Measurements from ENCODE around the gene PGLYRP4. TPM values are rescaled to one million over a fixed set of nuclear protein-coding genes. Genes with fewer than 3 reads are reported as not detected.

PGLYRP4 gene
- total and polyA plus RNA-seq, 2 donors (not counting 1 experiment from before 2014, with no cell fraction given) = not detected

- no peak overlapping the region for H2AFZ ChIP-seq (ENCODE audit: insufficient read depth, low read depth, low read length, poor library complexity, severe bottlenecking)
- no peak overlapping the region for H3K9ac ChIP-seq (ENCODE audit: low read length)
- ATAC-seq (ENCODE audit: low read depth) = no peak
- no peak overlapping the region for H3K4me3 ChIP-seq (ENCODE audit: control extremely low read depth in 1 of 5, extremely low read depth in 1 of 5, insufficient read depth in 1 of 5, low read depth in 2 of 5, low read length in 4 of 5)
- H3K79me2 ChIP-seq (ENCODE audit: control insufficient read depth, insufficient read depth, low read length) = no peaks in the 10 kb centered on the region
- no peaks in the 10 kb centered on the region for H4K20me1 ChIP-seq (ENCODE audit: control insufficient read depth, insufficient read depth, low read length, poor library complexity, severe bottlenecking)
- ChIA-PET POLR2A (no interaction called here), CTCF (no interaction called here)
- no peak overlapping the region for H3K27ac Mint-ChIP-seq
- no peak for DNase-seq
- intact Hi-C loops (cut with micrococcal nuclease) = no loop called here
- TF ChIP-seq CTCF (IDR thresholded peaks at IDR 0.05) = no peak
- no peak for TF ChIP-seq EZH2 (IDR thresholded peaks at IDR 0.05; ENCODE audit: borderline replicate concordance, insufficient read depth, low read depth, low read length, poor library complexity, severe bottlenecking)
- H3K9me3 Mint-ChIP-seq (ENCODE audit: insufficient read depth) = no peaks in the 10 kb centered on the region
- H3K4me1 ChIP-seq (ENCODE audit: control insufficient read depth in 2 of 2, insufficient read depth in 2 of 2, low read length in 2 of 2) = no peaks in the 10 kb centered on the region
- no peaks in the 10 kb centered on the region for H3K4me1 Mint-ChIP-seq
- 9% methylated on average over 5 of the region's 5 CpGs for WGBS (ENCODE audit: insufficient coverage)
- no peak overlapping the region for H3K4me3 Mint-ChIP-seq
- no peak overlapping the region for H3K27ac ChIP-seq (ENCODE audit: low read length in 2 of 2)
- peaks cover 34% of the 10 kb centered on the region for H3K27me3 Mint-ChIP-seq
- H3K36me3 ChIP-seq (replicated peaks in 1 of 2; ENCODE audit: control extremely low read depth in 1 of 2, control insufficient read depth in 1 of 2, extremely low read depth in 1 of 2, insufficient read depth in 2 of 2, low read length in 1 of 2) = no peaks in the 10 kb centered on the region
- peaks cover 0 to 4% (median 0%) of the 10 kb centered on the region in 4 experiments for H3K27me3 ChIP-seq (replicated peaks in 1 of 4; ENCODE audit: control extremely low read depth in 1 of 4, control insufficient read depth in 3 of 4, insufficient read depth in 4 of 4, low read length in 3 of 4)
- H3K9me3 ChIP-seq (ENCODE audit: control extremely low read depth in 1 of 3, control insufficient read depth in 2 of 3, insufficient read depth in 1 of 3, low read length in 2 of 3) = no peaks in the 10 kb centered on the region
- no peak overlapping the region for H3K4me2 ChIP-seq (replicated peaks; ENCODE audit: low read depth, low read length, poor library complexity, severe bottlenecking)
Measured at GRCh38 chr1:153386500-153386901, 37.9 kb upstream of the PGLYRP4 start.

DNA sequence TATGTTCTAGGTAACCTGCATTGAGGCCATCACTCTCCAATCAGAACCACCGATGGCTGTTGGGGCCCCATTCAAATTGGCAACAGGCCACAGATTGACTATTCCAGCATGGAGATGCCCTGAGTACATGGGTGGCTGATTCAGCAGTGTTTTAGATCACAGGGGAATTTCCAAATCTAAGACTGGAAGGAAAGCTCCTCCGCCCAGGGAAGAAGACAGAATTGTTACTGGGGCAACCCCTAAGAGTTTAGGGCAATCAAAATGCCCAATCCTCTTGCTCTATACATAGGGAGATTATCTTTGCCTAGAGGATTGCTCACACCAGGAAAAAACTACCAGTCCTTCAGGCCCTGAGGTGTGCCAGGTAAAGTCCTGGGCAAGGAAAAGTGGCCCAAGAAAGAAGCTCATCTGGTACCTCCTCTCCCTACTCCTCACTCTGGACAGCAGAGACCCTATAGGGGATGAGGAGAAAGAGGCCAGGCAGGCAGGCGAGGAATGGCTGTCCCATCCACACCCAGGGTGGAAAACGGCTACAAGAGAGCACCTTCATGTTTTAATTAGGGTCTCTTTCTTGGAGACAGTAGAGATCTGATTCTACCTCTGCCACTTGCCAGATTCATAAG lies 36.4 kb upstream of the PGLYRP4 start:
- POLR2A ChIA-PET = no interaction called here
- intact Hi-C loops (cut with micrococcal nuclease) = no loop called here
- no peak overlapping the region for H2AFZ ChIP-seq (ENCODE audit: insufficient read depth, low read depth, low read length, poor library complexity, severe bottlenecking)
- WGBS (ENCODE audit: insufficient coverage) = no CpG with 5 or more reads among the region's 4 CpGs
- H3K27ac ChIP-seq (ENCODE audit: low read length in 2 of 2) = no peak overlapping the region
- CTCF ChIA-PET = no interaction called here
- H3K27me3 Mint-ChIP-seq = peaks cover 39% of the 10 kb centered on the region
- H3K9me3 Mint-ChIP-seq (ENCODE audit: insufficient read depth) = no peaks in the 10 kb centered on the region
- ATAC-seq (ENCODE audit: low read depth) = no peak
- no peaks in the 10 kb centered on the region for H3K4me1 Mint-ChIP-seq
- no peak for TF ChIP-seq EZH2 (IDR thresholded peaks at IDR 0.05; ENCODE audit: borderline replicate concordance, insufficient read depth, low read depth, low read length, poor library complexity, severe bottlenecking)
- TF ChIP-seq CTCF (IDR thresholded peaks at IDR 0.05) = no peak
- H3K36me3 ChIP-seq (replicated peaks in 1 of 2; ENCODE audit: control extremely low read depth in 1 of 2, control insufficient read depth in 1 of 2, extremely low read depth in 1 of 2, insufficient read depth in 2 of 2, low read length in 1 of 2) = no peaks in the 10 kb centered on the region
- H3K4me2 ChIP-seq (replicated peaks; ENCODE audit: low read depth, low read length, poor library complexity, severe bottlenecking) = no peak overlapping the region
- no peaks in the 10 kb centered on the region for H3K4me1 ChIP-seq (ENCODE audit: control insufficient read depth in 2 of 2, insufficient read depth in 2 of 2, low read length in 2 of 2)
- H3K9ac ChIP-seq (ENCODE audit: low read length) = no peak overlapping the region
- no peak overlapping the region for H3K4me3 Mint-ChIP-seq
- no peak for DNase-seq
- H3K9me3 ChIP-seq (ENCODE audit: control extremely low read depth in 1 of 3, control insufficient read depth in 2 of 3, insufficient read depth in 1 of 3, low read length in 2 of 3) = peaks cover 0 to 6% (median 0%) of the 10 kb centered on the region in 3 donors
- H3K27ac Mint-ChIP-seq = no peak overlapping the region
- H3K27me3 ChIP-seq (replicated peaks in 1 of 4; ENCODE audit: control extremely low read depth in 1 of 4, control insufficient read depth in 3 of 4, insufficient read depth in 4 of 4, low read length in 3 of 4) = peaks cover 0 to 4% (median 2%) of the 10 kb centered on the region in 4 experiments
- no peaks in the 10 kb centered on the region for H4K20me1 ChIP-seq (ENCODE audit: control insufficient read depth, insufficient read depth, low read length, poor library complexity, severe bottlenecking)
- no peaks in the 10 kb centered on the region for H3K79me2 ChIP-seq (ENCODE audit: control insufficient read depth, insufficient read depth, low read length)
- no peak overlapping the region for H3K4me3 ChIP-seq (ENCODE audit: control extremely low read depth in 1 of 5, extremely low read depth in 1 of 5, insufficient read depth in 1 of 5, low read depth in 2 of 5, low read length in 4 of 5)

Data from B cell (primary cell).